Fibroblast of peridontal ligament (primary cell): ENCODE data around the gene TMEM232.

Source experiments
- DNase-seq: peaks from one replicate; pipeline ENCODE4 v3.0.0-alpha.2; 2010; ENCODE audit errors: extremely low read depth

The TMEM232 gene

DNA sequence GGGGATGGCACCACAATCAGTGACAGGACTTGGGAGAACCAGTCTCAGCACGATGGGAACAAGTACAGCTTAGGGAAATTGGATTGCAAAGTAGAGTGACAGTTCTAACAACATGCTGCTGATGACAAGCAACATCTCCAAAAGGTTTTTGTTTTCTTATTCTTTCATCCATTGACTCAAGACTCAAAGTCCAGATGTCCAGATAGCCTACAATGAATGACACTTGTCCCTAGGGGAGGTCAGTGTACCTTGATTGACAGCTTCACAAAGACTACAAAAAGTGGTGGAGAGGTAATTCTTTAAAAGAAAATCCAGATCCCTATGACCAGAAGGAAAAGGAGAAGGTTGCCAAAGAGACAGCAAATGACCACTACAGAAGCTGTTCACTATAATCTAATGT lies 323.9 kb downstream of the TMEM232 start:
- DNase-seq, result no peak

DNA sequence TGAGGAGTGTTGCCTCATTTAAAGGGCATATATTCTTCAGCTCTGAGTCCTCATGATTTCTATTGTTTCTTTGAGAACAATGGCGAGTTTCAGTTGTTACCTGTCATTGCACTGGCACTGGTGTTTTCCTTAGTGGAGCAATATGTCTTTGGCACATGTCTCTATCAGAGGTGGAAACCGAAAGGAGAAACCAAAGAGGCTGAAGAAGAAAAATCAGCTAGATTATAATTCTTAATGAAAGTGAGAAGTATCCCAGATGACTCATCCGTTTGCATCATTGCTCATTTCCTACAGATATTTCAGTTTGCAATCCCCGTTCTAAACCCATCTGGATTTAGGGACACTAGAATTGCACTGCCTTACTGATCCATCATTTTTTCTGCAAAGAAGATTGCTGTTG lies 324.6 kb downstream of the TMEM232 start:
- DNase-seq, result peak; percentile 21

DNA sequence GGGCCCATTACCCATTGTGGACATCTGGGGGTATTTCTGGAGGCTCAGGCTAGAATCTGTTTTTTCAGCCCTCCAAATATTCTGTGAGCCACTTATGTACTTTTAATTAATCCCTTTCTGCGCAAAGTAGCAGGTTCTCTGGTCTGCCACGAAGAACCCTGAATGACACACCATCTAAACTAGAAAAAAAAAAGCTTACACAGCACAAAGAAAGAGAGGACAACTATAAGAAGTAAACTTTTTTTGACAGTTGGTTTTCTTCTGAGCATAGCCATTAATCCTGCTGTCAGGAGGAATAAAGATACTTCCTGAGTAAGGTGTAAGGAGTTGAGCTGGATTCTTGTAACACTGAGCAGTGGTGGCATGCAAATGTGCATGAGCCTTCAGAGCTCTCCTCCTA lies 327.5 kb downstream of the TMEM232 start:
- DNase-seq, result no peak

DNA sequence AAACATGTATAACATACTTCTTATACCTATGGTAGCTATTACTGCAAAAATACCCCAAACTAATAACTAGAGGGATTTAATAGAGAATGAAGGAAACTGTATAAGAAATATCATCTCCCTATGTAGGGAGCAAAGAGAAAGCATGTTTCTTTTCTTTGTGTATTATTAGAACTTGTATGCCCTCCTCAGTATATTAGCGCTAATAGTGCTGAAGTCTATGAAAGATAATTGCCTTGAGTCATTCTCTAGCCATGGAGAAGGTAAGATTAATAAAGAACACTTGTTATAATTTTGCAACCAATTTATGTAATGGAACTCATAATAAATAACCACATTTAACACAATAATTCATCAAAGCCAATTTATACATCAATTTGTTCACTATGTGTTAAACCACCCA lies 329.2 kb downstream of the TMEM232 start:
- DNase-seq, result no peak

DNA sequence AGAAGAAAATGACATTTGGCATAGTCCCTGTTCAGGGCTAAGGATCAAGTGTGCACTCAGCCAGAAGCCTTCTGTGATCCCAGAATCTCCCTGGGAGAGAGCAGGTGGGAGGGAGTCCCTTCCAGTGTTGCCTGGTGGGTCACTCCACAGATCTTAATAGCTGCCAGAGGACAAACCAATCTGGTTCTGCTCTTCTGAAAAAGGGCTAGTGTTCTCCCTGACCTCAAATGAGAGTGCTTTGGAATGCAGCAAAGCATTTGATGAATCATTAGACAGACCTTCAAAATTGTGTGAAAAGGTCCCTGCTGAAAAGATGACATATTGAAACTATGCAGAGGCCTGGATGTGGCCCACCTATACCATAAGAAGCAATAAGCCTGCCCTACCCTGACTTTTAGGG lies 339.7 kb downstream of the TMEM232 start:
- DNase-seq, result peak; percentile 43

DNA sequence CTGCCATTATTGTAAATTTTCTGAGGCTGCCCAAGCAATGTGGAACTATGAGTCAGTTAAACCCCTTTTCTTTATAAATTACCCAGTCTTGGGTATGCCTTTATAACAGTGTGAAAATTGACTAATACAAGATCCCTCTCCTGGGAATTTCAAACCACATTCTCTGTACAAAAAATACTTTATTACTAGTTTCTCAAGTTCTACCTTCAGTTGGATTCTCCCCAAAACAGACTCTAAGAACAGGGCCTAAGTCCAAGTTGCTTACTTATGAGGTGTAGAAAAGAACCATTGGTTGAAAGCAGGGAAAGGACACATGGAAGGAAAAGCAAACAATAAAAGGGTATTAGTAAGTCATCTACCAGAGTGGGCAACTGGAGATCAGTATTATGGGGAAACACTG lies 343.2 kb downstream of the TMEM232 start:
- no peak for DNase-seq

DNA sequence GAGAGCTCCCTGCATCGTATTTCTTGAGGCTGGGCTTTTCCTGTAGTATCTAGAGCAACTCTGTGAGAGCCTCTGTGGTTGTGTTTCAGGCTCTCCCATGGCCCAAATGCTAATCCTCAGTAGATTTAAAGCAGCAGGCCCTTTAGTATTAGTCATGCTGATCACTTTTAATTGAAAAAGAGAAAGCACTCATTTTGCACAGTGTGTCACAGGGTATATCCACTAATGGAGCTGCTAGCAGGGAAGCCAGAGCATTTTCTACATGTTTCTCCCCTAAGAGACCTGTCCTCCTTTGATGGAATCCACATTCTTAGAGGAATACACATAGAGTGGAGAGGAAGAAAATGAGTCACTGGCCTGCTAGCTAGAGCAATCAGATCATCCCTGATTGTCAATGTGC lies 348.5 kb downstream of the TMEM232 start:
- DNase-seq, result peak; percentile 29

DNA sequence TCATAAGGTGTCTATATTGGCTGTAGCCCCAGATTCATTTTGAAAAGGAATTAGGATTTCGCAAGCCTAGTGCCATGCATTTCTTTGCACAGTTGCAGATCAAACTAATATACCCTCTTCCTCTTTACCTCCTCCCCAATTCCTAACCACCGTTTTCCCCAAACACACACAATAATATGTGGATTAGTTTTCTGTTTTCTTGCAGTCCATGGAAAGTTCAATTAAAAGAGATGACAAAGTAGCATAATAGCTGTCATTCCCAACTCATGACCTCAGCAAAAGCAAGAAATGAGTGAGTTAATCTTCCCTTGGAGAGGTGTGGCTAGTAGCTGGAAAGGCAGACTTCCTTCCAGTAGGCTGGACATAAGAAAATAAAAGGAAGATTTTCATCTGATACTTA lies 349.1 kb downstream of the TMEM232 start:
- peak; percentile 29 for DNase-seq

DNA sequence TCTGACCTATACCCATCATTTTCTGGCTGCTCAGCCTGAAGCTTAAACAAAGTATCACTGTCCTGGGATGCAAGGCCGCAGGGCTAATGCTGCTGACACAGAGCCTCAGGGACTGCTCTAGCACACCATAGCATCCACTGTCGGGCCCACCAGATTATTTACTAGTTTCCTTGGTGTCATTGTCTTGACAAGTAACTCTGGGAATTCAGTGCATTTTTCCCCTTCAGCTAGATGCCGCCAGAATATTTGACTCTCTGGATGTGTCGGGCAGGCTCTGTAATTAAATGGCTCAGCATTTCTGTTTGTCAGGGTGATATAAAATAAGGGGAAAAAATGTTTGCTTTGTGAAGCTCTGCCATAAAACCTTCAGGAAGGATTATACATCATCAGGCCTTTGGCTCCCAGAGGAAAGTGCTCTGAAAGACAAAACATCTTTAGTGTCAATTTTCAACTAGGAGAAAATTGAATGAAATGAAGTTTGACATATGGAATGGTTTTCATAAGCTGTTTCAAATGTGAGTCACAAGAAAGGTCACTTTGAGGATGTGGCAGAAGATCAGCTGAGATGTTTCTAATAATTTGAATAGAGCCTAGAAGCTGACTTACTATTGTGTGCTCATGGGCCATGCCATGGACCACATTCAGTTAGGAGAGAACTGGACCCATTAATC lies 350.1 kb downstream of the TMEM232 start:
- peak; percentile 63 for DNase-seq

DNA sequence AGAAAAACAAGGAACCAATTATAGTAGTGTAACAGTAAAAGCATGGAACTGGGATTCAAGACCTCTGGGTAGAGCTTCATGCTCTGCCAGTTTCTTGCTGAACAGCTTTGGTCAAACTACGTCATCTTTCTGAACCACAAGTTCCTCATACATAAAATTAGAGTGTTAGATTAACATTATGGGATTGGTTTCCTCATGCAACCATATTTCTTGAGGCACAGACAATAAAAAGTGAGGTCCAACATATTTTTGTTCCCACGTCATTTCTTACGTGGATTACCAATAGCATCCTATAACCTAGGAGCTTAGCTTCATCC lies 354.8 kb downstream of the TMEM232 start:
- no peak for DNase-seq

DNA sequence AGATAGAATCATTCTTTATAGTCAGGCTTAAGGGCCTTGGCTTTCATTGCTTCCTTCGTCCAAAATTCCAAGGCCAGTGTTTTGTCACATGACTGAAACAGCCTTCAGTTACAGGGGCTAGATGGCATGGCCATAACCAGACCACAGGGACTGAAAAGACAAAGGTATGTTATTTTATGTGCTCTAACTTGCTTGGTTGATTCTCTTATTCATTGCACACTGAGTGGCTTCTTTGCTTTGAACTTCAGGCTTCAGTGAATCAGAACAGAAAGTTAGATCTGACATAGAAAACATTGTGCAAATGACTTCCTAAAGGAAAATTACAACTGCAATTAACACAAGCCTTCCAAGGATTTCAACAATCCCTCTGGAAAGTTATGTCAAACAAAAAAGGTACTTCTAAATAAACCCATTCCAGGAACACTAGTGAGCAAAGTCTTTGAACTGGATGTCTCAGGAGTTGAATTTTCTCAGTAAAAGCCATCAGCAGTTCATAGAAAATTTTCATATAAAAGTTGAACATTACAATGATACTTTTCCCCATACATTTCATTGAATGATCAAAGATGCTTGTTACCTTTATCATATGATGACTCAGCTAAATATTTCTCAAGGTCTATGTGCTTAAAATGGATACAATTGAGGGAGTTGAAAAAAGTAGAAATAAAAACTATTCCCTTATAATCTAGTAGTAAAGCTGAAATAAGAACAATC lies 355.3 kb downstream of the TMEM232 start:
- no peak for DNase-seq
